GM19438 (cell line): ENCODE measurements around the gene CTBP2.

Experiments
- ATAC-seq: cut with Tn5 transposase; IDR thresholded peaks from one replicate; pipeline ENCODE4 v1.9.1; 2021; ENCODE audit warnings: low read depth; ENCODE audit not compliant: unreplicated experiment

Gene CTBP2

GRCh38 chr10:125159932-125160855 is at the start of gene CTBP2:
Gene CTBP2 (minus strand): TSS chr10:125160563.
- no peak for ATAC-seq

- no peak for ATAC-seq
Observed at GRCh38 chr10:125209591-125210355, 49.4 kb upstream of the CTBP2 start.

- ATAC-seq, result no peak
Observed at GRCh38 chr10:125208854-125209565, 48.6 kb upstream of the CTBP2 start.

GRCh38 chr10:125206623-125207022 is 46.3 kb upstream of the CTBP2 start:
- no peak for ATAC-seq

- no peak for ATAC-seq
Observed at GRCh38 chr10:125205431-125205830, 45.1 kb upstream of the CTBP2 start.

GRCh38 chr10:125204400-125204799 is 44.0 kb upstream of the CTBP2 start:
- no peak for ATAC-seq

GRCh38 chr10:125203186-125203800 is 42.9 kb upstream of the CTBP2 start:
- no peak for ATAC-seq

GRCh38 chr10:125201791-125202622 is 41.6 kb upstream of the CTBP2 start:
- no peak for ATAC-seq

- peak; percentile 67 for ATAC-seq
Observed at GRCh38 chr10:125201108-125201524, 40.8 kb upstream of the CTBP2 start.

- no peak for ATAC-seq
Observed at GRCh38 chr10:125200396-125200795, 40.0 kb upstream of the CTBP2 start.

GRCh38 chr10:125199270-125199669 is 38.9 kb upstream of the CTBP2 start:
- ATAC-seq, result no peak

GRCh38 chr10:125194814-125195213 is 34.5 kb upstream of the CTBP2 start:
- no peak for ATAC-seq

- no peak for ATAC-seq
Observed at GRCh38 chr10:125193306-125193877, 33.0 kb upstream of the CTBP2 start.

- ATAC-seq, result no peak
Observed at GRCh38 chr10:125192620-125193019, 32.3 kb upstream of the CTBP2 start.

GRCh38 chr10:125192005-125192404 is 31.6 kb upstream of the CTBP2 start:
- no peak for ATAC-seq

GRCh38 chr10:125190946-125191345 is 30.6 kb upstream of the CTBP2 start:
- no peak for ATAC-seq

- ATAC-seq, result no peak
Observed at GRCh38 chr10:125190414-125190813, 30.1 kb upstream of the CTBP2 start.

- no peak for ATAC-seq
Observed at GRCh38 chr10:125189162-125189561, 28.8 kb upstream of the CTBP2 start.
